ENCODE data around the gene CCND2. TPM values are rescaled to one million over a fixed set of nuclear protein-coding genes. Genes with fewer than 3 reads are reported as not detected.

Gene CCND2
- total and polyA plus RNA-seq, 9 donors: 4.0 to 105 (median 45.4) TPM

DNA sequence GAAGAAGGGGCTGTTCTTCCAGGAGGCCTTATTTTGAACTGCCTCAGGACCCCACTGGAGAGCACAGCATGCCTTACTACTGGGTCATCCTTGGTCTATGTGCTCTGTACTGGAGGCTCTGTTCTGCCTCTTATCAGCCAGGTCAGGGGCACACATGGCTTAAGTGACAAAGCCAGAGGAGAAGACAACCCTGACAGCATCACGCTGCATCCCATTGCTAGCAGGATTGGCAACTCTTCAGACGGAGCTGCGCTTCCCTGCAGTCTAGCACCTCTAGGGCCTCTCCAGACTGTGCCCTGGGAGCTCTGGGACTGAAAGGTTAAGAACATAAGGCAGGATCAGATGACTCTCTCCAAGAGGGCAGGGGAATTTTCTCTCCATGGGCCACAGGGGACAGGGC is 30.2 kb downstream of the CCND2 start:
- H3K9me3 ChIP-seq: no peaks in the 10 kb centered on the region
- H3K27me3 ChIP-seq: no peaks in the 10 kb centered on the region
- no peak for DNase-seq
- H3K4me3 ChIP-seq: no peak overlapping the region
- WGBS, 3 donors: 43 to 60% (median 48%) methylated on average over 3 of the region's 3 CpGs
- no peak overlapping the region for H3K27ac ChIP-seq
- H3K4me1 ChIP-seq (ENCODE audit: insufficient read depth): no peaks in the 10 kb centered on the region
- intact Hi-C loops (cut with DNase I): no loop called here
- H3K36me3 ChIP-seq: no peaks in the 10 kb centered on the region
- no peak for TF ChIP-seq EP300 (IDR thresholded peaks at IDR 0.05)

DNA sequence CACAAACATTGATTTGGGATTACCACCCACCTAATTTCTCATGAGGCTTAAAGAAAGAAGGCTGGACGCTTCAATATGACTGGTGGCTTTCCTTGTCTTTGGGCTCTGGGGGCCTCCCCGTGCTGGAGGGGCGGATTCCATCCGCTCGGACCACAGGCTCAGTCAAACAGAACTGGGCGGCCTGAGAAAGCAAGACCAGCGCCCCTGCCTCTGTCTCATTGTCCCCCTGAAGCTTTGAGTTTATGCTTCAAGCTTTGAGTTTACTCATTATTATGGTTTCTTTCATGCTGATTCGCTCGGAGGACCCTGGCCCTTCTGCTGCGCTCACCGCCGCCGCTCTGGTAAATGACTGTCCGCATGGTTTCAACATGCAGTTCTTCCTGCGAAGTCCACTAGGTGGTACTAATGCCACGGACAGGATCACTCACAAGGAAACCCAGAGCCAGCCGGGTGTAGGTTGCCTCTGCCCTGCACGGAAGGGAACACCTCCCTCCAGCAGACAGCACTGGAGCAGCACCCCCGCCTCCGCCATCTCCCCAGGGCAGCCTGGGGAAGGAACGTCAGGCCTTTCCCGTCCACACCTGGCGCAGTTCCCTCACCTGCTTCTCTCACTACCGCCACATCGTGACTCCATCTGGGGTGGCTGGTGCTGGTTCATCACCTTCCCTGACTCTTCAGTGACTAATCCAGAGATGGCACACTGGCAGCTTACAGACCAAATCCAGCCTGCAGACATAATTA is 34.2 kb downstream of the CCND2 start:
- peak; percentile 51 to 65 (median 62) for DNase-seq
- TF ChIP-seq, protein P1, sequence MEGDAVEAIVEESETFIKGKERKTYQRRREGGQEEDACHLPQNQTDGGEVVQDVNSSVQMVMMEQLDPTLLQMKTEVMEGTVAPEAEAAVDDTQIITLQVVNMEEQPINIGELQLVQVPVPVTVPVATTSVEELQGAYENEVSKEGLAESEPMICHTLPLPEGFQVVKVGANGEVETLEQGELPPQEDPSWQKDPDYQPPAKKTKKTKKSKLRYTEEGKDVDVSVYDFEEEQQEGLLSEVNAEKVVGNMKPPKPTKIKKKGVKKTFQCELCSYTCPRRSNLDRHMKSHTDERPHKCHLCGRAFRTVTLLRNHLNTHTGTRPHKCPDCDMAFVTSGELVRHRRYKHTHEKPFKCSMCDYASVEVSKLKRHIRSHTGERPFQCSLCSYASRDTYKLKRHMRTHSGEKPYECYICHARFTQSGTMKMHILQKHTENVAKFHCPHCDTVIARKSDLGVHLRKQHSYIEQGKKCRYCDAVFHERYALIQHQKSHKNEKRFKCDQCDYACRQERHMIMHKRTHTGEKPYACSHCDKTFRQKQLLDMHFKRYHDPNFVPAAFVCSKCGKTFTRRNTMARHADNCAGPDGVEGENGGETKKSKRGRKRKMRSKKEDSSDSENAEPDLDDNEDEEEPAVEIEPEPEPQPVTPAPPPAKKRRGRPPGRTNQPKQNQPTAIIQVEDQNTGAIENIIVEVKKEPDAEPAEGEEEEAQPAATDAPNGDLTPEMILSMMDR (IDR thresholded peaks at IDR 0.05): peak; percentile 23 to 53 (median 48)
- no peak for TF ChIP-seq EP300 (IDR thresholded peaks at IDR 0.05)
- peak overlapping the region in 1 of 2 donors; percentile 49 for H3K27ac ChIP-seq
- H3K9me3 ChIP-seq: no peaks in the 10 kb centered on the region
- H3K4me1 ChIP-seq (ENCODE audit: insufficient read depth): no peaks in the 10 kb centered on the region
- no peaks in the 10 kb centered on the region for H3K27me3 ChIP-seq
- intact Hi-C loops (cut with DNase I): no loop called here
- H3K36me3 ChIP-seq: no peaks in the 10 kb centered on the region
- H3K4me3 ChIP-seq: no peak overlapping the region
- 5 to 12% (median 11%) methylated on average over 25 of the region's 25 CpGs for WGBS, 3 donors

DNA sequence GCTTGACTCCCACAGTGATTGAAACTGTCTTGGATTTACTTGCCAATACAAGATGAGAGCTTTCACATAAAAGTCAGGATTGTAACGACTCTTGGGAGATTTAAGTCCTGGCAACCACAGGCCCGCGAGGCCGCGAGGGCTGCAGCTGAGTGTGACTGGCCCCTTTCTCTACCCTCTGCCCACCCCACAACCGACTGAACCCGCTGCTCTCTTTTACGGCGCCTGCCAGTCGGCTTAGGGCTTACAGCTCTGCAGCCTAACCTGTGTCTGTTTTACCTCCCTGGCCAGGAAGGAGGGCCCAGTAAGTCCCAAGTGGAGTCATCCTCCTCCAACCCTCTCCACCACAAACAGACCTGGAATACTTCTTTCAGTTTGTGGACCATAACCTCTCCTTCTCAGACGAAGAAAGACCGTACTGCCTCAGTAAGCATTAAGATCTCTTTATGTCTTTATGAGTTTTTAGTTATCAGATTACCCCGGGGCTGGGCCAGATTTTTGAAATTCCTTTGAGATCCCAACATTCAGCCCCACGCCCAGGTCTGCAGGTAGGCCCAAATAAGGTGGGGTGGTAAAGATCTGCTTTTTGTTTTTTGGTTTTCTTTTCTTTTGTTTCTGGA is 34.9 kb downstream of the CCND2 start:
- Histone ChIP-seq H3K9me3 (no peaks in the 10 kb centered on the region), H3K27me3 (no peaks in the 10 kb centered on the region), H3K4me3 (no peak overlapping the region), H3K36me3 (no peaks in the 10 kb centered on the region), H3K27ac (no peak overlapping the region), H3K4me1 (ENCODE audit: insufficient read depth) (no peaks in the 10 kb centered on the region)
- TF ChIP-seq POLR2A (IDR thresholded peaks at IDR 0.05) (no peak), EP300 (IDR thresholded peaks at IDR 0.05) (no peak)
- TF ChIP-seq, protein P1 (IDR thresholded peaks at IDR 0.05): no peak
- WGBS, 3 donors: 72 to 78% (median 72%) methylated on average over 14 of the region's 14 CpGs
- no peak for DNase-seq
- intact Hi-C loops (cut with DNase I): no loop called here

DNA sequence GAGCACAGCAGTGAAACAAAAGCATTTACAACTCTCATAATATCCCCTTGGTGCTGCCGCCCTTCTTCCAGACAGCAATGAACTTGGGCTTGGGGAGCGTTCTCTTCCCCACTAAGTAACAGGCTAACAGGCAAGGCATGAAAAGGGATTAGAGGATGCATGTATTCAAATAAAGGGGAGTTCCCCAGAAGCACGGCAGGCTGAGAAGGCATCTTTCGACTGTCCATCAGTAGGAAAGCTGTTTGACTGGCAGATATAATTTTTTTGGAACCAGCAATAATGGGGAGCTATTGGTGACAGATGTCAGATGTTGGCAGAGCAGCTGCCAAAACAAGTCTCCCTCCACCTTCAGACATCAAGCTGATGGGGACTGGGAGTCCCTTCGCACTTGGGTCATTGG is 38.2 kb downstream of the CCND2 start:
- H3K27ac ChIP-seq: no peak overlapping the region
- H3K4me1 ChIP-seq (ENCODE audit: insufficient read depth): no peaks in the 10 kb centered on the region
- H3K9me3 ChIP-seq: no peaks in the 10 kb centered on the region
- no peaks in the 10 kb centered on the region for H3K27me3 ChIP-seq
- TF ChIP-seq, protein P1 (IDR thresholded peaks at IDR 0.05): no peak
- no peak for TF ChIP-seq EP300 (IDR thresholded peaks at IDR 0.05)
- no peak for TF ChIP-seq POLR2A (IDR thresholded peaks at IDR 0.05)
- intact Hi-C loops (cut with DNase I): no loop called here
- 91 to 94% (median 92%) methylated on average over 5 of the region's 5 CpGs for WGBS, 3 donors
- DNase-seq: no peak
- H3K36me3 ChIP-seq: no peaks in the 10 kb centered on the region
- no peak overlapping the region for H3K4me3 ChIP-seq

DNA sequence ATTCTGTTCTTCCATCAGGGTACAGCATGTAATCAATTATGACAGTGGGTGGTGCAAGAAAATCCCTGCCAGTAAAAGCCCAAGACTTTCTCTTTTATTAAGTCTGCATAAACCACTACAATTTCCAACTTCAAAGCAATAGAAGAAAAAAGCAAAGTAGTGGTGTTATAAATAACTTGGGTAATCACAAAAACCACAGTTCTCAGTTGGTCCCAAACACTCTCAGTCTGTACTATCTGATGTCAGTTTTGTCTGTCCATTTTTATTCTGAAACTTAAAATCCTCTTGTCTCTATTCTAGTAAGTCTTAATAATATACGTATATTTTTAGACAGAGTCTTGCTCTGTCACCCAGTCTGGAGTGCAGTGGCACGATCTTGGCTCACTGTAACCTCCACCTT is 38.7 kb downstream of the CCND2 start:
- Histone ChIP-seq H3K9me3 (no peaks in the 10 kb centered on the region), H3K4me1 (ENCODE audit: insufficient read depth) (no peaks in the 10 kb centered on the region), H3K27me3 (no peaks in the 10 kb centered on the region), H3K27ac (no peak overlapping the region), H3K4me3 (no peak overlapping the region), H3K36me3 (no peaks in the 10 kb centered on the region)
- no peak for TF ChIP-seq EP300 (IDR thresholded peaks at IDR 0.05)
- TF ChIP-seq, protein P1 (IDR thresholded peaks at IDR 0.05): no peak
- no peak for TF ChIP-seq POLR2A (IDR thresholded peaks at IDR 0.05)
- no peak for DNase-seq
- intact Hi-C loops (cut with DNase I): no loop called here
- WGBS, 3 donors: 90 to 96% (median 91%) methylated on average over 2 of the region's 2 CpGs

Data from ovary (tissue), 9 donors.